Measurements from ENCODE around the gene ARHGEF7.

Gene ARHGEF7

DNA sequence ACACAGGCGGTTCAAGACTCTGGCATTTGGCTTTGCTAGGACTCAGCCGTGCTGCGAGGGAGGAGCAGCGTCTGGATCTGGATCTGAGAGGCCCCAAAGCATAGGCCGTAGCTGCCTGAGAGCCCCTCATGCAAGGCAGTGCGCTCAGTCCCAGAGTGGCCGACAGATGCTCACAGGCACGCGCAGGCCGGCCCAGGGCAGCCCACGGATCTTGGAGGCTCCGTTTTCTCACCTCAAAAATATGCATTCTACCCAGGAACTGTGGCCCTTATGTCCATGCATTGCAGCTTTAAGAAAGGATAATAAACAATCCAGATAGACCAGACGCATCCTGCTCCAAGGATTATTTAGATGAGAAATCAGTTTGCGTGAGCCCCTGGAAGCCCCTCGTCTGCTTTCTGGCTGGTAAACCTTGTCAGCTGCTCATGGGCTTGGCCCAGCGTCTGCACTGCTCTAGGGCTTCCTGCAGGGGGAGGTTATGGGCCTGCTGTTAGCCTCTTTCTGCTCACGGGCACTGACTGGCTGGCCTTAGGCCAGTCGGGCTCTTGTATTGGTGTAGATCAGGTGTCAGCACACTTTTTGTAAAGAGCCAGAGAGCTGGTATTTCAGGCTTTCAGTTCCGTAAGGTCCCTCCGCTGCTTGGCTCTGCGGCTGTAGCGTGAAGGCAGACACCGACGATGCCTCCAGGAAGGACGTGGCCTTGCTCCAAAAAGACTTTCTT lies 229.5 kb downstream of the ARHGEF7 start:
- no peak for DNase-seq (ENCODE audit: low read depth, low spot score)

DNA sequence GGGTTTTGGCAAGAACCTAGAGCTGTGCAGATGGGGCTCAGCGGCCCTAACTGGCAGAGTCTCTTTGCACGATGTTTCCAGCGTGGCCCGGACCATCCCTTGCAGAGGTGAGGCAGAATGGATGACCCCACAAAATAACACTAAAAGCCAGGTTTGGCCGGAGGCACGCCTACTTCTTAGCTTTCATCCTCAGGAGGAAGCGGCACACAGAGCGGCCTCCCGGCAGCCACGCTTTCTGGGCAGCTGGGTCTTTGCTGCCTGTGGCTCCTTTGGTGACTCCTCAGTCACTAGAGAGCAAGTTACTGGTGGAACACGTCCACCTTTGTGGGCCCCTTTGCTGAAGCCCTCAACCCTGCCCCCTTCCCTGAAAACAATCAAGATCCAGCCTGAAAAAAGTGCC lies 230.6 kb downstream of the ARHGEF7 start:
- no peak for DNase-seq (ENCODE audit: low read depth, low spot score)

DNA sequence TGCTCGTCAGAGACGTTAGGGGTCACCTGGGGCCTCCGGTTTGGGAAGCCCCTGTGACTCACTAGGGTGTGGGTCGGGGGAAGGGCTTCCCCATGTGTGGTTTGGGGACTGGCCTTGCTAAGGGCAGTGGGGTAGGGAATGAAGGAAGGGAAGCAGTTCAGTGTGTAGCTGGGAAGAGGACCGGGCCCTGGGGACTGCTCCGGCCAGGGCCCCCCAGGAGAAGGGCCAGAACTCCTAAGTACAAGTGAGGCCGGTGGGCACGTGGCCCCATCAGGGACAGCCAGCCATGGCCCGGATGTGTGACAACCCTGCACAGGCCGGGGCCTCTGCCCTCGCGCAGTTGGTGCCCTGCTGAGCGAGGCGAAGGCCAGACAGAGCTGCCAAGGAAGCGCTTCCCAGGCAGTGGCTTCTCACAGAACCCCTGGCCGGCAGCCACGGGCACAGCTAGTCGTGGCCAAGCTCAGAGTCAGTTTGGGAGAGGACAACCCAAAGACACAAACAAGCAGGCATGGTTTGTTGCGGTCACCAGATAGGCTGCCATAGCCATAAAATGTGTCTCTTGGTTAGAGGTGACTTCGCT lies 231.1 kb downstream of the ARHGEF7 start:
- no peak for DNase-seq (ENCODE audit: low read depth, low spot score)

DNA sequence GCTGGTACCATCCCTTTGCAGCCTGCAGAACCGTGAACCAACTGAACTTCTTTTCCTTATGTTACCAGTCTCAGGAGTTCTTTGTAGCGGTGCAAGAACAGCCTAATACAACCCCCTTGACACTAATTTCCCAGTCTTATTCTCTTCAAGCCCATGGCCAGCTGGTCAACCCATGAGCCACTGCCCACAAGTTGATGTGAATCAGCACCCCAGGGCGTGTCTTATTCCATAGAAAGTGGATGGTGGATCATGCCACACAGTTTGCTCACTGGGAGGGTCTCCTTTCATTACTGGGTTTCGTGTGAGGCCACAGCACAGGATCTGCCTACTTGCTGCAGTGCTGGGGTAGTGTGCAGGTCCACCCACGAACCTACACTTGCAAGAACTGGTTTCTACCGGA lies 232.3 kb downstream of the ARHGEF7 start:
- DNase-seq (ENCODE audit: low read depth, low spot score): no peak

DNA sequence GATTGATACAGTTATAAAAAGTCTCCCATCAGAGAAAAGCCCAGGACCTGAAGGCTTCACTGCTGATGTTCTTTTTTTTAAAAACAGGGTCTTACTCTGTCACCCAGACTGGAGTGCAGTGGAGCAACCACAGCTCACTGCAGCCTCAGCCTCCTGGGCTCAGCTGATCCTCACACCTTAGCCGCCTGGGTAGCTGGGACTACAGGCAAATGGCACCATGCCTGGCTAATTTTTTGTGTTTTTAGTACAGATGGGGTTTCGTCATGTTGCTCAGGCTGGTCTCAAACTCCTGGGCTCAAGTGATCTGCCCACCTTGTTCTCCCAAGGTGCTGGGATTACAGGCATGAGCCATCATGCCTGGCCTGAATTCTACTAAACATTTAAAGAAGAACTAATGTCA lies 238.4 kb downstream of the ARHGEF7 start:
- no peak for DNase-seq (ENCODE audit: low read depth, low spot score)

DNA sequence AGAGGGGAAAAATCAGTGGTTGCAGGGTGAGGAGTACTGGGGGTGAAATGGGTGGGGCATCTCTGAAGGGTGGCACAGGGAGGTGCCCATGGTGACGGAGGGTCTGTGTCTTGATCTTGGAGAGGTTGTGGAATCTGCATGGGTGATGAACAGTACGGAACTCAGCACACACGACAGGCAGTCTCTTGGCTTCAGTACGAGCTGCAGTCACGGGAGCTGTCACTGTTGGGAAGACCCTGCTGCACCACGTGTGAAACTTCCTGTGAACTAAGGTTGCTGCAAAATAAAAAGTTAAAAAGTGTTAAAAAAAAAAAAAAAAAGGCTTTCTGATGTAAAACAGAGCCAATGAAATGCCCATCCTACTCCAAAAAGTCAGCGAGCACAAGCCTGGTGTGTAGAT lies 239.7 kb downstream of the ARHGEF7 start:
- no peak for DNase-seq (ENCODE audit: low read depth, low spot score)

All from brain pericyte (primary cell).